Measurements from ENCODE around the gene TOR4A.

TOR4A gene

GRCh38 chr9:137312852-137313325 lies 35.4 kb downstream of the TOR4A start:
- H3K4me3 ChIP-seq (replicated peaks; ENCODE audit: insufficient read depth, low read length) = no peak overlapping the region
- H3K27ac ChIP-seq (replicated peaks) = no peak overlapping the region
- DNase-seq (ENCODE audit: low read depth in 1 of 2, low spot score in 1 of 2) = no peak
- TF ChIP-seq POLR2AphosphoS5 (IDR thresholded peaks at IDR 0.05; ENCODE audit: low read depth) = no peak
- TF ChIP-seq REST (IDR thresholded peaks at IDR 0.05; ENCODE audit: insufficient replicate concordance, low read depth) = no peak
- TF ChIP-seq GABPA (IDR thresholded peaks at IDR 0.05; ENCODE audit: low read depth) = no peak
- no peak for TF ChIP-seq CTCF (IDR thresholded peaks at IDR 0.05; ENCODE audit: insufficient read depth, low read length)
- no peak for TF ChIP-seq SPI1 (IDR thresholded peaks at IDR 0.05; ENCODE audit: borderline replicate concordance, low read depth)
- peaks cover 9% of the 10 kb centered on the region for H3K27me3 ChIP-seq (ENCODE audit: insufficient read depth, poor library complexity, severe bottlenecking)

- peaks cover 6% of the 10 kb centered on the region for H3K27me3 ChIP-seq (ENCODE audit: insufficient read depth, poor library complexity, severe bottlenecking)
- H3K4me3 ChIP-seq (replicated peaks; ENCODE audit: insufficient read depth, low read length) = no peak overlapping the region
- no peak for DNase-seq (ENCODE audit: low read depth in 1 of 2, low spot score in 1 of 2)
- TF ChIP-seq GABPA (IDR thresholded peaks at IDR 0.05; ENCODE audit: low read depth) = no peak
- TF ChIP-seq CTCF (IDR thresholded peaks at IDR 0.05; ENCODE audit: insufficient read depth, low read length) = no peak
- no peak for TF ChIP-seq REST (IDR thresholded peaks at IDR 0.05; ENCODE audit: insufficient replicate concordance, low read depth)
- TF ChIP-seq SPI1 (IDR thresholded peaks at IDR 0.05; ENCODE audit: borderline replicate concordance, low read depth) = no peak
- no peak for TF ChIP-seq POLR2AphosphoS5 (IDR thresholded peaks at IDR 0.05; ENCODE audit: low read depth)
- H3K27ac ChIP-seq (replicated peaks) = no peak overlapping the region
Measured at GRCh38 chr9:137313326-137313936, 35.9 kb downstream of the TOR4A start.

GRCh38 chr9:137313956-137314560 lies 36.5 kb downstream of the TOR4A start:
- Histone ChIP-seq H3K4me3 (replicated peaks; ENCODE audit: insufficient read depth, low read length) (no peak overlapping the region), H3K27ac (replicated peaks) (no peak overlapping the region), H3K27me3 (ENCODE audit: insufficient read depth, poor library complexity, severe bottlenecking) (peaks cover 6% of the 10 kb centered on the region)
- DNase-seq (ENCODE audit: low read depth in 1 of 2, low spot score in 1 of 2) = no peak
- TF ChIP-seq SPI1 (IDR thresholded peaks at IDR 0.05; ENCODE audit: borderline replicate concordance, low read depth) (no peak), POLR2AphosphoS5 (IDR thresholded peaks at IDR 0.05; ENCODE audit: low read depth) (no peak), GABPA (IDR thresholded peaks at IDR 0.05; ENCODE audit: low read depth) (no peak), REST (IDR thresholded peaks at IDR 0.05; ENCODE audit: insufficient replicate concordance, low read depth) (no peak), CTCF (IDR thresholded peaks at IDR 0.05; ENCODE audit: insufficient read depth, low read length) (no peak)

All from HL-60 (cell line).